Measurements from ENCODE around the gene NME8.

DNA sequence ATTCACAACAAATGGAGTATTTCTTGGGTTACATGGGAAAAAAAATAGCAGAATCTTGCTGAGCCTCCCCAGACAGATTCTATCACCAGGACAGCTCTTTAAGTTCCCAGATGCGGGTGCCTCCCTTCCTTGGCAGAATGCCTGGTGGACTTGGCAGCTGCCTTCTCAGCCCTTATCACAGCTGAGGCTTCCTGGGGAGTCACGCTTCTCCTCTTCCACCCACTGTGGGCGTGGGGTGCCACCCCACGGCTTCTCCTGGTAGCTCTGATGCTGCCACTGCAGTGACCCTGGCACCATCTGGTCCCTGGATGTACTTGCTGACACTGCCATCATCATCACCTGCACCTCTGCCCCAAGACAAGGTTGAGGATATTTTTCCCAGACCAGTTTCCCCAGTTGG lies 16.2 kb upstream of the NME8 start:
- TF ChIP-seq, protein P1, sequence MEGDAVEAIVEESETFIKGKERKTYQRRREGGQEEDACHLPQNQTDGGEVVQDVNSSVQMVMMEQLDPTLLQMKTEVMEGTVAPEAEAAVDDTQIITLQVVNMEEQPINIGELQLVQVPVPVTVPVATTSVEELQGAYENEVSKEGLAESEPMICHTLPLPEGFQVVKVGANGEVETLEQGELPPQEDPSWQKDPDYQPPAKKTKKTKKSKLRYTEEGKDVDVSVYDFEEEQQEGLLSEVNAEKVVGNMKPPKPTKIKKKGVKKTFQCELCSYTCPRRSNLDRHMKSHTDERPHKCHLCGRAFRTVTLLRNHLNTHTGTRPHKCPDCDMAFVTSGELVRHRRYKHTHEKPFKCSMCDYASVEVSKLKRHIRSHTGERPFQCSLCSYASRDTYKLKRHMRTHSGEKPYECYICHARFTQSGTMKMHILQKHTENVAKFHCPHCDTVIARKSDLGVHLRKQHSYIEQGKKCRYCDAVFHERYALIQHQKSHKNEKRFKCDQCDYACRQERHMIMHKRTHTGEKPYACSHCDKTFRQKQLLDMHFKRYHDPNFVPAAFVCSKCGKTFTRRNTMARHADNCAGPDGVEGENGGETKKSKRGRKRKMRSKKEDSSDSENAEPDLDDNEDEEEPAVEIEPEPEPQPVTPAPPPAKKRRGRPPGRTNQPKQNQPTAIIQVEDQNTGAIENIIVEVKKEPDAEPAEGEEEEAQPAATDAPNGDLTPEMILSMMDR (IDR thresholded peaks at IDR 0.05; ENCODE audit: borderline replicate concordance, extremely low read depth, low read length, poor library complexity, severe bottlenecking): peak; percentile 25
- no peak for TF ChIP-seq EZH2 (IDR thresholded peaks at IDR 0.05; ENCODE audit: borderline replicate concordance, low read depth, low read length, severe bottlenecking)
